Sigmoid colon (tissue), 7 donors: Measurements from ENCODE around the gene CD44. TPM values are rescaled to one million over a fixed set of nuclear protein-coding genes. Genes with fewer than 3 reads are reported as not detected.

Source experiments
- DNase-seq: peaks from one replicate; pipeline ENCODE4 v3.0.0-alpha.2; 2019
- H3K27ac ChIP-seq, 4 donors: fragments of 200-600 bp; sonication (generic); one replicate each; pipeline ENCODE4 v1.5.1; 2016 to 2019; ENCODE audit warnings: mild to moderate bottlenecking in 1 of 4
- H3K27me3 ChIP-seq, 3 donors: fragments of 200-600 bp; sonication (generic); one replicate each; pipeline ENCODE4 v1.5.1; 2019; ENCODE audit warnings: mild to moderate bottlenecking in 1 of 3
- H3K36me3 ChIP-seq, 4 donors: fragments of 200-600 bp; sonication (generic); one replicate each; pipeline ENCODE4 v1.5.1; 2016 to 2019
- H3K4me1 ChIP-seq, 4 donors: fragments of 200-600 bp; sonication (generic); one replicate each; pipeline ENCODE4 v1.5.1; 2017 to 2019
- H3K4me3 ChIP-seq, 4 donors: fragments of 200-600 bp; sonication (generic); one replicate each; pipeline ENCODE4 v1.5.1; 2017 to 2019; ENCODE audit warnings: mild to moderate bottlenecking in 2 of 4, moderate library complexity in 1 of 4
- H3K9me3 ChIP-seq, 4 donors: fragments of 200-600 bp in 3 of 4; sonication (generic) in 3 of 4; one replicate each; pipeline versions ENCODE4 v1.5.1 to v1.6.1; 2013 to 2019
- CTCF ChIP-seq, 4 experiments: fragments of 450-650 bp in 3 of 4; fragments of 200-600 bp in 1 of 4; IDR thresholded peaks; one replicate each; pipeline ENCODE4 v1.5.1; 2016 to 2019; ENCODE audit warnings: antibody characterized with exemption in 4 of 4, mild to moderate bottlenecking in 3 of 4, moderate library complexity in 2 of 4
- EP300 ChIP-seq, 4 donors: sonication (generic); formaldehyde crosslinking; IDR thresholded peaks; one replicate each; pipeline ENCODE4 v1.6.1; 2017; ENCODE audit warnings: antibody characterized with exemption in 4 of 4
- POLR2A ChIP-seq, 2 donors: fragments of 450-650 bp; IDR thresholded peaks; one replicate each; pipeline ENCODE4 v1.6.1; 2016; ENCODE audit warnings: antibody characterized with exemption in 2 of 2, mild to moderate bottlenecking in 2 of 2, moderate library complexity in 2 of 2
- POLR2AphosphoS5 ChIP-seq, 4 donors: sonication (generic); formaldehyde crosslinking; IDR thresholded peaks; one replicate each; pipeline ENCODE4 v1.6.1; 2017; ENCODE audit warnings: antibody characterized with exemption in 4 of 4
- WGBS, 2 donors: extraction: QIAGEN DNeasy Blood & Tissue Kit; methylation state at CpG; one replicate each; pipeline ENCODE4 v1.1.7; 2013; 5-methylcytosine and 5-hydroxymethylcytosine counted together
- intact Hi-C: fragments of 100-400 bp; cut with DNase I; formaldehyde crosslinking; loops from one replicate; pipeline ENCODE4 v1.15.1; 2023
- polyA plus RNA-seq, 3 donors: library from polyadenylated mRNA; stranded (reverse); fragments of 200-250 nt; gene quantifications; one replicate each; pipeline ENCODE4 v1.2.3, GENCODE V29; 2013
- total RNA-seq, 4 donors: library from RNA; depleted of rRNA; stranded (reverse); fragments of >200 nt; gene quantifications; one replicate each; pipeline ENCODE4 v1.1.0, GENCODE V29; 2016
- donor health status: healthy with polysubstance abuse.
- donor health status: Bipolar disorder and iron deficiency.
- donor health status: healthy.

The CD44 gene
- total and polyA plus RNA-seq, 7 donors: 28.4 to 228 (median 76.4) TPM

GRCh38 chr11:35101223-35101622, 37.7 kb upstream of the CD44 start:
- 69 to 86% methylated on average over 3 of the region's 3 CpGs for whole genome bisulfite sequencing, 2 donors
- Histone ChIP-seq H3K4me1 (peaks cover 0 to 64% (median 49%) of the 10 kb centered on the region in 4 donors), H3K36me3 (no peaks in the 10 kb centered on the region), H3K27me3 (no peaks in the 10 kb centered on the region), H3K27ac (peak overlapping the region in 3 of 4 donors; percentile 77 to 90 (median 84)), H3K4me3 (no peak overlapping the region), H3K9me3 (no peaks in the 10 kb centered on the region)
- TF ChIP-seq CTCF (IDR thresholded peaks at IDR 0.05) (no peak), POLR2A (IDR thresholded peaks at IDR 0.05) (no peak), POLR2AphosphoS5 (IDR thresholded peaks at IDR 0.05) (no peak), EP300 (IDR thresholded peaks at IDR 0.05) (no peak)
- intact Hi-C loops: loop anchor here (5.0 kb wide), 1 partner anchor 41 kb away; no protein-coding TSS in a partner anchor
- no peak for DNase-seq

DNA sequence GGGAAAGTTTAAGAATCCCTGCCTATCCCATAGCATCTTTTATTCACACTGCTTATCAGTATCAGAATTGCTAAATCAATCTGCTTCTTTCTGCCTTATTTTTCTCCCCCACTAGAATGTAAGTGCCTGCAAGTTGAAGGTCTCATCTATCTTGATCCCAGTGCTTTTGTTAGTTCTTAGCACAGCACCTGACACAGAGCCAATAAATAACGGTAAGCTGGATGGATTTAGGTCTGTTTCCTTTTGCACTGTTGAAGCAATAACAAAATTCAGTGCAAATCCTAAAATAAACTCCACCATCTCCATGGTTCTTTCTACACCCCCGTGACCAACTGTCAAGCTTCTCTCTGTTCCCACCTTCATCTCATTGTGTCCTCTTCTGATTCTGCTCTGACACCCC, 36.7 kb upstream of the CD44 start:
- intact Hi-C loops: loop anchor here (5.0 kb wide), 1 partner anchor 40 kb away; no protein-coding TSS in a partner anchor
- H3K4me1 ChIP-seq: peaks cover 0 to 65% (median 49%) of the 10 kb centered on the region in 4 donors

GRCh38 chr11:35103366-35104208, 35.4 kb upstream of the CD44 start:
- Histone ChIP-seq H3K9me3 (no peaks in the 10 kb centered on the region), H3K27ac (no peak overlapping the region), H3K4me1 (peaks cover 0 to 55% (median 42%) of the 10 kb centered on the region in 4 donors), H3K27me3 (no peaks in the 10 kb centered on the region), H3K4me3 (no peak overlapping the region), H3K36me3 (no peaks in the 10 kb centered on the region)
- 86 to 93% methylated on average over 6 of the region's 6 CpGs for WGBS, 2 donors
- DNase-seq: no peak
- intact Hi-C loops: loop anchor here (5.0 kb wide), 1 partner anchor 39 kb away; no protein-coding TSS in a partner anchor
- TF ChIP-seq CTCF (IDR thresholded peaks at IDR 0.05) (no peak), POLR2A (IDR thresholded peaks at IDR 0.05) (no peak), POLR2AphosphoS5 (IDR thresholded peaks at IDR 0.05) (no peak), EP300 (IDR thresholded peaks at IDR 0.05) (no peak)

More for the DNA sequence above, 36.7 kb upstream of the CD44 start:
- no peak for DNase-seq
- WGBS, 2 donors: 69 to 82% methylated on average over 2 of the region's 2 CpGs
- Histone ChIP-seq H3K27me3 (no peaks in the 10 kb centered on the region), H3K9me3 (no peaks in the 10 kb centered on the region), H3K4me3 (no peak overlapping the region), H3K27ac (peak overlapping the region in 3 of 4 donors; percentile 77 to 90 (median 84)), H3K36me3 (no peaks in the 10 kb centered on the region)
- TF ChIP-seq CTCF (IDR thresholded peaks at IDR 0.05) (no peak), POLR2AphosphoS5 (IDR thresholded peaks at IDR 0.05) (peak in 1 of 4 donors; percentile 15), POLR2A (IDR thresholded peaks at IDR 0.05) (no peak), EP300 (IDR thresholded peaks at IDR 0.05) (no peak)

- WGBS, 2 donors: 78 to 85% methylated on average over 2 of the region's 2 CpGs
- H3K36me3 ChIP-seq: no peaks in the 10 kb centered on the region
- no peaks in the 10 kb centered on the region for H3K27me3 ChIP-seq
- TF ChIP-seq POLR2A (IDR thresholded peaks at IDR 0.05) (no peak), CTCF (IDR thresholded peaks at IDR 0.05) (no peak), POLR2AphosphoS5 (IDR thresholded peaks at IDR 0.05) (no peak), EP300 (IDR thresholded peaks at IDR 0.05) (no peak)
- peak overlapping the region in 1 of 4 donors; percentile 53 for H3K27ac ChIP-seq
- intact Hi-C loops: loop anchor here (5.0 kb wide), 1 partner anchor 38 kb away; no protein-coding TSS in a partner anchor
- DNase-seq: no peak
- H3K4me3 ChIP-seq: no peak overlapping the region
- H3K4me1 ChIP-seq: peaks cover 0 to 45% (median 32%) of the 10 kb centered on the region in 4 donors
- no peaks in the 10 kb centered on the region for H3K9me3 ChIP-seq
Observed at GRCh38 chr11:35104655-35105054, 34.3 kb upstream of the CD44 start.
